NCI-H1694 (cell line): ENCODE results near the gene DNAJB6.

Source experiments
- DNase-seq: peaks from one replicate; lab custom pipeline; 2025; lab: John Stamatoyannopoulos, UW

Gene DNAJB6

DNA sequence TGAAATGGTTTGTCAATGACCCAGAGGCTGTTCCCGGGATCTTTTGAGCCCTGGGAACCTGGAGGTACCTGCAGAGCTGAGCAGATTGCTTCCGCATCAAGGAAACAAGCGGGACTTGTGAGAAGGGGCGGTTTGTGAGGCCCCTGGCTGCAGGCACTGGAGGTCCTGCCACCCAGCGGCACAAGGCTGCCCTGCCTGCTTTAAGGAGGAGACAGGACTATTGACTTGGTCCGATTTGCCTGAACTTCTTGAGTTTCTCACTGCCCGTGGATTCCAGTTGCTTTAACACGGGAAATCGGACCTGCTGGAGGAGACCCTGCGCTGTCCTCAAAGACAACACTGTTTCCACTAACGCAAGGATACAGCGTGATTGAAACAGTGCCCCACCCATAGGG, 130.1 kb downstream of the DNAJB6 start:
- no peak for DNase-seq
